Measurements from ENCODE around the gene HDAC2.

The HDAC2 gene

DNA sequence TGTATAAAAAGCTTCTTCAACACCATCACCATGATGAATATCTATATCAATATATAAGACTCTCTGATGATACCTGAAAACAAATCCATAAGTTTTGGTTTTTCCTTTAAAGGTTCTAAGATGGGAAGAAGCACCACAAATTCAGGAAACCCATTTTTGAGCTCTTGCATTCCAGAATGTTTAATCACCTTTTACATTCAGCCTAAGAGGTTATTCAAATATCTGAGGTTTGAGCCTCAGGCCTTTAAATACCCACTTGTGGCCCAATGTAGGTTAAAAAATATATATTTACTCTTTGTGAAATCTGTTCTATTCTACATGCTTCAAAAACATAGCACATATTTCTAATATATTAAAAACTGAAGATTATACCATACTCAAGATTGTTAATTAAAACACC lies 17.6 kb downstream of the HDAC2 start:
- Histone ChIP-seq H3K79me2 (ENCODE audit: low read length) (peaks cover 22% of the 10 kb centered on the region), H3K27me3 (replicated peaks; ENCODE audit: insufficient read depth, low read length) (no peaks in the 10 kb centered on the region), H3K4me3 (ENCODE audit: low read length) (no peak overlapping the region), H2AFZ (ENCODE audit: low read length) (no peak overlapping the region), H3F3A (ENCODE audit: insufficient read depth, low read length) (no peaks in the 10 kb centered on the region; the same call in 1 of the 2 replicates), H3K9me3 (replicated peaks; ENCODE audit: insufficient read depth, low read length) (no peaks in the 10 kb centered on the region), H3K27ac (ENCODE audit: low read length) (no peak overlapping the region), H4K20me1 (ENCODE audit: insufficient read depth, low read length) (no peaks in the 10 kb centered on the region), H3K36me3 (replicated peaks; ENCODE audit: insufficient read depth, low read length) (0 out of 2 replicates have a peak, but pooled peaks cover 3% of the 10 kb centered on the region), H3K9me2 (replicated peaks; ENCODE audit: insufficient read depth, low read length) (no peaks in the 10 kb centered on the region), H3K4me2 (ENCODE audit: low read depth, low read length) (no peak overlapping the region), H3K4me1 (ENCODE audit: low read length) (no peaks in the 10 kb centered on the region), H3K9ac (ENCODE audit: low read length) (no peak overlapping the region)
- DNase-seq = no peak
- no peak for TF ChIP-seq EZH2 (optimal IDR thresholded peaks at IDR 0.05; ENCODE audit: low read depth, low read length)
- no peak for TF ChIP-seq EZH2phosphoT487 (IDR thresholded peaks at IDR 0.05; ENCODE audit: low read length)
- no peak for TF ChIP-seq CTCF (IDR thresholded peaks at IDR 0.05; ENCODE audit: low read length)

DNA sequence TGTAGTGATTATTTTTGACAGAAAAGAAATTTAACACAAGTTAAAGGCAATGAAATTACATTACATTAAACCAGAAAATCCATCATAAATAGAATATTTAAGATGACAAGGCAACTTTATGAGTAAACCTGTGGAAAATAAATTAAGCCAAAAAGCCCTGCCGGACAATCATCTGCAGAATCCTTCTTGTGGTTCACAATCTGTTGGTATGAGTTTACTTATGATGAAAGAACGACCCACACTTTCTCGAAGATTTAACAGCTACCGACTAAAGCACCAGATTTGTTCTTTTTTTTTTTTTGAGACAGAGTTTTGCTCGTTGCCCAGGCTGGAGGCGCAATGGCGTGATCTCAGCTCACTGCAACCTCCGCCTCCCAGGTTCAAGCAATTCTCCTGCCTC lies 21.4 kb downstream of the HDAC2 start:
- peaks cover 6% of the 10 kb centered on the region; the same call in 1 of the 2 replicates for H3K36me3 ChIP-seq (replicated peaks; ENCODE audit: insufficient read depth, low read length)
- H3K4me3 ChIP-seq (ENCODE audit: low read length) = no peak overlapping the region
- H3K4me2 ChIP-seq (ENCODE audit: low read depth, low read length) = no peak overlapping the region
- H3K27me3 ChIP-seq (replicated peaks; ENCODE audit: insufficient read depth, low read length) = no peaks in the 10 kb centered on the region
- no peak for DNase-seq
- H3F3A ChIP-seq (ENCODE audit: insufficient read depth, low read length) = no peaks in the 10 kb centered on the region; the same call in 1 of the 2 replicates
- no peaks in the 10 kb centered on the region for H3K9me3 ChIP-seq (replicated peaks; ENCODE audit: insufficient read depth, low read length)
- H4K20me1 ChIP-seq (ENCODE audit: insufficient read depth, low read length) = no peaks in the 10 kb centered on the region
- H3K27ac ChIP-seq (ENCODE audit: low read length) = no peak overlapping the region
- no peaks in the 10 kb centered on the region for H3K9me2 ChIP-seq (replicated peaks; ENCODE audit: insufficient read depth, low read length)
- no peak overlapping the region for H3K9ac ChIP-seq (ENCODE audit: low read length)
- H2AFZ ChIP-seq (ENCODE audit: low read length) = no peak overlapping the region
- H3K79me2 ChIP-seq (ENCODE audit: low read length) = peaks cover 1% of the 10 kb centered on the region; the same call in 1 of the 2 replicates
- no peak for TF ChIP-seq EZH2phosphoT487 (IDR thresholded peaks at IDR 0.05; ENCODE audit: low read length)
- TF ChIP-seq CTCF (IDR thresholded peaks at IDR 0.05; ENCODE audit: low read length) = no peak
- no peak for TF ChIP-seq EZH2 (optimal IDR thresholded peaks at IDR 0.05; ENCODE audit: low read depth, low read length)
- no peaks in the 10 kb centered on the region for H3K4me1 ChIP-seq (ENCODE audit: low read length)

DNA sequence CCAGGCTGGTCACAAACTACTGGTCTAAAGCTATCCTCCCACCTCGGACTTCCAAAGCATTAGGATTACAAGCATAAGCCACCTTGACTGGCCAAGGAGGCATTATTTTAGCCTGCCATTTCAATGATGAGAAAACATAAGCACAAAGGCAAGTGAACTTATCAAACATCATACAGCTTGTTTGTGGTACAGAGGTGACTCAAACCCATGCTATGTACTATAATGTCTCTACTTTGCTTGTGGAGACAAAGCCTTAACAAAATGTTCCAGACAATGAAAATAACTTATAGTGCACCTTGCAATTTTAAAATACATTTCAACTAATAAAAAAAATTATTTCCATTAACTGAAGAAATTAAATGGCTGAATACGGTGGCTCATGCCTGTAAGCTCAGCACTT lies 26.2 kb downstream of the HDAC2 start:
- H3K4me2 ChIP-seq (ENCODE audit: low read depth, low read length) = no peak overlapping the region
- no peak for DNase-seq
- H3K36me3 ChIP-seq (replicated peaks; ENCODE audit: insufficient read depth, low read length) = peaks cover 13% of the 10 kb centered on the region
- no peaks in the 10 kb centered on the region for H3K9me2 ChIP-seq (replicated peaks; ENCODE audit: insufficient read depth, low read length)
- no peak overlapping the region for H3K27ac ChIP-seq (ENCODE audit: low read length)
- no peaks in the 10 kb centered on the region for H3K79me2 ChIP-seq (ENCODE audit: low read length)
- no peaks in the 10 kb centered on the region for H3F3A ChIP-seq (ENCODE audit: insufficient read depth, low read length)
- H3K9ac ChIP-seq (ENCODE audit: low read length) = no peak overlapping the region
- no peaks in the 10 kb centered on the region for H3K9me3 ChIP-seq (replicated peaks; ENCODE audit: insufficient read depth, low read length)
- H3K27me3 ChIP-seq (replicated peaks; ENCODE audit: insufficient read depth, low read length) = no peaks in the 10 kb centered on the region
- H4K20me1 ChIP-seq (ENCODE audit: insufficient read depth, low read length) = no peaks in the 10 kb centered on the region
- no peak overlapping the region for H2AFZ ChIP-seq (ENCODE audit: low read length)
- H3K4me3 ChIP-seq (ENCODE audit: low read length) = no peak overlapping the region
- TF ChIP-seq EZH2 (optimal IDR thresholded peaks at IDR 0.05; ENCODE audit: low read depth, low read length) (no peak), CTCF (IDR thresholded peaks at IDR 0.05; ENCODE audit: low read length) (no peak), EZH2phosphoT487 (IDR thresholded peaks at IDR 0.05; ENCODE audit: low read length) (no peak)
- no peaks in the 10 kb centered on the region for H3K4me1 ChIP-seq (ENCODE audit: low read length)

All from MM.1S (cell line).